Astrocyte (in vitro differentiated cells and primary cell): ENCODE results near the gene HIBADH.

Experiments
- EZH2 ChIP-seq: IDR thresholded peaks from 2 replicates; pipeline ENCODE4 v1.6.1; 2012; ENCODE audit warnings: mild to moderate bottlenecking, low read length, inconsistent platforms; ENCODE audit not compliant: insufficient read depth
- TF ChIP-seq, protein P1 (sequence below): IDR thresholded peaks from 2 replicates; pipeline ENCODE4 v1.5.1; 2011; ENCODE audit warnings: low read depth, mild to moderate bottlenecking, inconsistent platforms, low read length, moderate library complexity; ENCODE audit not compliant: insufficient read depth

DNA sequence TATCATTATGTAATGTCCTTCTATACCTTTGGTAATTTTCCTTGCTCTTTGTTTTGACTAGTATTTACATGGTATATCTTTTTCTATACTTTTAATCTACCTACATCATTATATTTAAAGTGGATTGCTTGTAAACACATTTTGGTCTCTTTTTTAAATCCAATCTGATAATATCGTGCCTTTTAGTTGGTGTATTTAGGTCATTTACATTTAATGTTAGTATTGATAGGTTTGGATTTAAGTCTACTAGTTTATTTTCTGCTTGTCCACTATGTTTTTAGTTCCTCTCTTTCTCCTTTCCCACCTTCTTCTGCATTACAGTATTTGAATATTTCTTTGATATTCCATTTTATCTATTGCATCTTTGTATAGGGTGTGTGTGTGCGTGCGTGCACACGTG is 95.4 kb downstream of the HIBADH start:
- TF ChIP-seq, protein P1, sequence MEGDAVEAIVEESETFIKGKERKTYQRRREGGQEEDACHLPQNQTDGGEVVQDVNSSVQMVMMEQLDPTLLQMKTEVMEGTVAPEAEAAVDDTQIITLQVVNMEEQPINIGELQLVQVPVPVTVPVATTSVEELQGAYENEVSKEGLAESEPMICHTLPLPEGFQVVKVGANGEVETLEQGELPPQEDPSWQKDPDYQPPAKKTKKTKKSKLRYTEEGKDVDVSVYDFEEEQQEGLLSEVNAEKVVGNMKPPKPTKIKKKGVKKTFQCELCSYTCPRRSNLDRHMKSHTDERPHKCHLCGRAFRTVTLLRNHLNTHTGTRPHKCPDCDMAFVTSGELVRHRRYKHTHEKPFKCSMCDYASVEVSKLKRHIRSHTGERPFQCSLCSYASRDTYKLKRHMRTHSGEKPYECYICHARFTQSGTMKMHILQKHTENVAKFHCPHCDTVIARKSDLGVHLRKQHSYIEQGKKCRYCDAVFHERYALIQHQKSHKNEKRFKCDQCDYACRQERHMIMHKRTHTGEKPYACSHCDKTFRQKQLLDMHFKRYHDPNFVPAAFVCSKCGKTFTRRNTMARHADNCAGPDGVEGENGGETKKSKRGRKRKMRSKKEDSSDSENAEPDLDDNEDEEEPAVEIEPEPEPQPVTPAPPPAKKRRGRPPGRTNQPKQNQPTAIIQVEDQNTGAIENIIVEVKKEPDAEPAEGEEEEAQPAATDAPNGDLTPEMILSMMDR: no peak
- TF ChIP-seq EZH2: no peak
